Suprapubic skin (tissue), 4 donors: Measurements from ENCODE around the gene AGO1. TPM values are rescaled to one million over a fixed set of nuclear protein-coding genes. Genes with fewer than 3 reads are reported as not detected.

Experiments
- DNase-seq, 2 donors: peaks; one replicate each; pipeline ENCODE4 v3.0.0-alpha.2; 2019; ENCODE audit warnings: low spot score in 2 of 2
- H3K27ac ChIP-seq: fragments of 200-600 bp; sonication (generic); one replicate; pipeline ENCODE4 v1.5.1; 2019
- H3K27me3 ChIP-seq: fragments of 200-600 bp; sonication (generic); one replicate; pipeline ENCODE4 v1.5.1; 2019
- H3K36me3 ChIP-seq: fragments of 200-600 bp; sonication (generic); one replicate; pipeline ENCODE4 v1.5.1; 2019
- H3K4me1 ChIP-seq: fragments of 200-600 bp; sonication (generic); one replicate; pipeline ENCODE4 v1.5.1; 2019
- H3K4me3 ChIP-seq: fragments of 200-600 bp; sonication (generic); one replicate; pipeline ENCODE4 v1.5.1; 2019; ENCODE audit warnings: mild to moderate bottlenecking
- H3K9me3 ChIP-seq: fragments of 200-600 bp; sonication (generic); one replicate; pipeline ENCODE4 v1.5.1; 2019
- CTCF ChIP-seq, 2 donors: fragments of 200-600 bp in 1 of 2; fragments of 450-650 bp in 1 of 2; sonication (generic) in 1 of 2; IDR thresholded peaks; one replicate each; pipeline ENCODE4 v1.5.1; 2016 to 2019; ENCODE audit warnings: antibody characterized with exemption in 2 of 2, mild to moderate bottlenecking in 1 of 2, moderate library complexity in 1 of 2
- EP300 ChIP-seq: sonication (generic); formaldehyde crosslinking; IDR thresholded peaks from one replicate; pipeline ENCODE4 v1.6.1; 2017; ENCODE audit warnings: antibody characterized with exemption
- POLR2A ChIP-seq, 2 donors: fragments of 450-650 bp; IDR thresholded peaks; one replicate each; pipeline ENCODE4 v1.6.1; 2017; ENCODE audit warnings: antibody characterized with exemption in 2 of 2, mild to moderate bottlenecking in 2 of 2, moderate library complexity in 2 of 2
- POLR2AphosphoS5 ChIP-seq, 3 donors: sonication (generic); formaldehyde crosslinking; IDR thresholded peaks; one replicate each; pipeline ENCODE4 v1.6.1; 2017; ENCODE audit warnings: antibody characterized with exemption in 3 of 3
- WGBS: methylation state at CpG from one replicate; pipeline ENCODE4 v1.1.5; 2018; 5-methylcytosine and 5-hydroxymethylcytosine counted together
- total RNA-seq, 4 donors: library from RNA; depleted of rRNA; stranded (reverse); fragments of >200 nt; gene quantifications; one replicate each; pipeline ENCODE4 v1.1.0, GENCODE V29; 2016

AGO1 gene
- total RNA-seq, 4 donors from 2014 or later, result 21.6 to 48.4 (median 35.4) TPM

GRCh38 chr1:35932941-35933340 lies 49.9 kb downstream of the AGO1 start:
- Histone ChIP-seq H3K4me3 (no peak overlapping the region), H3K36me3 (no peaks in the 10 kb centered on the region), H3K27ac (no peak overlapping the region), H3K9me3 (no peaks in the 10 kb centered on the region), H3K4me1 (peaks cover 32% of the 10 kb centered on the region), H3K27me3 (no peaks in the 10 kb centered on the region)
- TF ChIP-seq EP300 (no peak), POLR2A (IDR thresholded peaks at IDR 0.05) (no peak), POLR2AphosphoS5 (IDR thresholded peaks at IDR 0.05) (no peak), CTCF (IDR thresholded peaks at IDR 0.05) (no peak)
- no peak for DNase-seq

- DNase-seq, result no peak
- Histone ChIP-seq H3K36me3 (no peaks in the 10 kb centered on the region), H3K4me1 (peaks cover 20% of the 10 kb centered on the region), H3K27me3 (no peaks in the 10 kb centered on the region), H3K4me3 (no peak overlapping the region), H3K27ac (no peak overlapping the region), H3K9me3 (no peaks in the 10 kb centered on the region)
- 59% methylated on average over 2 of the region's 2 CpGs for WGBS
- TF ChIP-seq EP300 (no peak), CTCF (IDR thresholded peaks at IDR 0.05) (no peak), POLR2AphosphoS5 (IDR thresholded peaks at IDR 0.05) (no peak), POLR2A (IDR thresholded peaks at IDR 0.05) (no peak)
These were observed 52.7 kb downstream of the AGO1 start for GRCh38 chr1:35935442-35936388.

GRCh38 chr1:35936838-35937237 lies 53.8 kb downstream of the AGO1 start:
- no peak for DNase-seq
- Histone ChIP-seq H3K4me1 (peaks cover 14% of the 10 kb centered on the region), H3K9me3 (no peaks in the 10 kb centered on the region), H3K27me3 (no peaks in the 10 kb centered on the region), H3K36me3 (no peaks in the 10 kb centered on the region), H3K4me3 (no peak overlapping the region), H3K27ac (no peak overlapping the region)
- TF ChIP-seq EP300 (no peak), CTCF (IDR thresholded peaks at IDR 0.05) (no peak), POLR2A (IDR thresholded peaks at IDR 0.05) (no peak), POLR2AphosphoS5 (IDR thresholded peaks at IDR 0.05) (no peak)
- 90% methylated on average over 3 of the region's 3 CpGs for WGBS

- 98% methylated on average over 3 of the region's 3 CpGs for WGBS
- Histone ChIP-seq H3K9me3 (no peaks in the 10 kb centered on the region), H3K36me3 (no peaks in the 10 kb centered on the region), H3K4me3 (no peak overlapping the region), H3K27ac (no peak overlapping the region), H3K27me3 (no peaks in the 10 kb centered on the region), H3K4me1 (peaks cover 3% of the 10 kb centered on the region)
- TF ChIP-seq POLR2A (IDR thresholded peaks at IDR 0.05) (no peak), POLR2AphosphoS5 (IDR thresholded peaks at IDR 0.05) (no peak), EP300 (no peak), CTCF (IDR thresholded peaks at IDR 0.05) (no peak)
- DNase-seq, result no peak
These were observed 56.5 kb downstream of the AGO1 start for GRCh38 chr1:35939484-35939883.

- H3K9me3 ChIP-seq, result no peaks in the 10 kb centered on the region
- H3K36me3 ChIP-seq, result peaks cover 7% of the 10 kb centered on the region
- H3K4me1 ChIP-seq, result peaks cover 3% of the 10 kb centered on the region
- no peak overlapping the region for H3K27ac ChIP-seq
- DNase-seq, result no peak
- no peak overlapping the region for H3K4me3 ChIP-seq
- no peaks in the 10 kb centered on the region for H3K27me3 ChIP-seq
- TF ChIP-seq POLR2AphosphoS5 (IDR thresholded peaks at IDR 0.05) (no peak), POLR2A (IDR thresholded peaks at IDR 0.05) (no peak), EP300 (no peak), CTCF (IDR thresholded peaks at IDR 0.05) (no peak)
- 59% methylated on average over 2 of the region's 2 CpGs for WGBS
These were observed 62.3 kb downstream of the AGO1 start for GRCh38 chr1:35945327-35945726.
